GM10248 (cell line): ENCODE results near the gene NUB1.

Experiments
- CTCF ChIA-PET: fragments of 300-600 bp; sonication (Branson Sonifier 250); formaldehyde crosslinking; extraction: SDS; loops from one replicate; lab custom pipeline; 2021; ENCODE audit warnings: antibody characterized with exemption; lab: Yijun Ruan, JAX
- POLR2A ChIA-PET: fragments of 350-650 bp; sonication (Branson Sonifier 250); formaldehyde crosslinking; extraction: SDS; loops from one replicate; lab custom pipeline; 2020; ENCODE audit warnings: antibody characterized with exemption; lab: Yijun Ruan, JAX
- DNase-seq: peaks from one replicate; pipeline ENCODE4 v3.0.0; 2012; ENCODE audit errors: extremely low spot score
- TF ChIP-seq, protein P1 (sequence below): IDR thresholded peaks from 2 replicates; pipeline ENCODE4 v1.5.1; 2012; ENCODE audit warnings: mild to moderate bottlenecking, low read depth; ENCODE audit errors: extremely low read depth, missing control alignments, control extremely low read depth

NUB1 gene

DNA sequence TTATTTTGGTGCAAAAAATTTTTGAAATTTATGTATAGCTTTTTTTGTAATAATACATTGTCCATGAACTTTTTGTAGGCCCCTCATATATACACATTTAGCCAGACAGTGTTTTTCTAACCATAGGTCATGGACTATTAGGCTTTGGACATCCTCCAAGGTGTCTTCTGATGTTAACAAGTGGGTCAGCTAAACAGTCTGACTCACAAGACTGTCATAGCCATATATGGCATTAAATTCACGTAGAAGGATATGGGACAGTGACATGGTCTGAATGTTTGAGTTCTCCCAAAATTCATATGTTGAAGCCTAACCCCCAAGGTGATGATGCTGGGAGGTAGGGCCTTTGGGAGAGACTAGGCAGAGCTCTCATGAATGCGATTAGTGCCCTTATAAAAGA lies 14.0 kb upstream of the NUB1 start:
- TF ChIP-seq, protein P1, sequence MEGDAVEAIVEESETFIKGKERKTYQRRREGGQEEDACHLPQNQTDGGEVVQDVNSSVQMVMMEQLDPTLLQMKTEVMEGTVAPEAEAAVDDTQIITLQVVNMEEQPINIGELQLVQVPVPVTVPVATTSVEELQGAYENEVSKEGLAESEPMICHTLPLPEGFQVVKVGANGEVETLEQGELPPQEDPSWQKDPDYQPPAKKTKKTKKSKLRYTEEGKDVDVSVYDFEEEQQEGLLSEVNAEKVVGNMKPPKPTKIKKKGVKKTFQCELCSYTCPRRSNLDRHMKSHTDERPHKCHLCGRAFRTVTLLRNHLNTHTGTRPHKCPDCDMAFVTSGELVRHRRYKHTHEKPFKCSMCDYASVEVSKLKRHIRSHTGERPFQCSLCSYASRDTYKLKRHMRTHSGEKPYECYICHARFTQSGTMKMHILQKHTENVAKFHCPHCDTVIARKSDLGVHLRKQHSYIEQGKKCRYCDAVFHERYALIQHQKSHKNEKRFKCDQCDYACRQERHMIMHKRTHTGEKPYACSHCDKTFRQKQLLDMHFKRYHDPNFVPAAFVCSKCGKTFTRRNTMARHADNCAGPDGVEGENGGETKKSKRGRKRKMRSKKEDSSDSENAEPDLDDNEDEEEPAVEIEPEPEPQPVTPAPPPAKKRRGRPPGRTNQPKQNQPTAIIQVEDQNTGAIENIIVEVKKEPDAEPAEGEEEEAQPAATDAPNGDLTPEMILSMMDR, result no peak
- POLR2A ChIA-PET, result no interaction called here
- DNase-seq, result no peak
- CTCF ChIA-PET, result interaction anchor here (2.9 to 5.6 kb wide), 2 partner anchors 12 to 24 kb away, joined by 9 to 50 read pairs; no protein-coding TSS in a partner anchor

DNA sequence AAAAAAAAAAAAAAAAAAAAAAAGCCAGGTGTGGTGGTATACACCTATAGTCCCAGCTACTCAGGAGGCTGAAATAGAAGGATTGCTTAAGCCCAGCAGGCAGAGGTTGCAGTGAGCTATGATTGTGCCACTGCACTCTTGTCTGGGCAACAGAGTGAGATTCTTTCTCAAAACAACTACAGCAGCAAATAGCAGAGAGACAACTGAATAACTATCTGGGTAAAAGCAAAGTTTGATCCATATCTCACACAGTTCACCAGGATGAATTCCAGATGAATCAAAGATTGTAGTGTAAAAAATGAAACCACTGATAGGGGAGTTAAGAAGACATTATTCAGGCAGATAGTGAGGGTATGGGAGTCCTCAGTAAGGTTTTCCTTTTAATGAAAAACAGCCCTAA lies 11.4 kb upstream of the NUB1 start:
- TF ChIP-seq, protein P1, result no peak
- DNase-seq, result no peak
- ChIA-PET POLR2A (no interaction called here), CTCF (interaction anchor here (2.3 to 2.4 kb wide), 2 partner anchors 10 to 15 kb away, joined by 10 to 12 read pairs; no protein-coding TSS in a partner anchor)

DNA sequence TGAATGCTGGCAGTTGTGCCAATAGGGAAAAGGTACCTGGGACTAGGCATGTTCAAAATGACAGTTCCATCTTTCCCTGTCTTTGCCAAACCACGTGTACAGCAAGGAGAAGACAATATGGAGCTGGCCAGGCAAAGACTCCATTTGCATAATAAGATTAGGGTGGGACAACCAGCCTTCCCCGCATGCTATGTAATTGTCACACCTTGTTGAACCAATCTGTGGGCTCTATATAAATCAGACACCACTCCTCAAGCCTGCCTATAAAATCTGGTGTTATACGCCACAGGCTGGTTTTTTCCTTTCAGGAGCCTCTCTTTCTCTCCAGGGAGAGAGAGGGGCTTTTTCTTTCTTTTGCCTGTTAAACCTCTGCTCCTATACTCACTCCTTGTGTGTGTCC lies 11.0 kb upstream of the NUB1 start:
- TF ChIP-seq, protein P1, result no peak
- ChIA-PET CTCF (interaction anchor here (2.3 to 2.4 kb wide), 2 partner anchors 10 to 15 kb away, joined by 10 to 12 read pairs; no protein-coding TSS in a partner anchor), POLR2A (no interaction called here)
- DNase-seq, result no peak

DNA sequence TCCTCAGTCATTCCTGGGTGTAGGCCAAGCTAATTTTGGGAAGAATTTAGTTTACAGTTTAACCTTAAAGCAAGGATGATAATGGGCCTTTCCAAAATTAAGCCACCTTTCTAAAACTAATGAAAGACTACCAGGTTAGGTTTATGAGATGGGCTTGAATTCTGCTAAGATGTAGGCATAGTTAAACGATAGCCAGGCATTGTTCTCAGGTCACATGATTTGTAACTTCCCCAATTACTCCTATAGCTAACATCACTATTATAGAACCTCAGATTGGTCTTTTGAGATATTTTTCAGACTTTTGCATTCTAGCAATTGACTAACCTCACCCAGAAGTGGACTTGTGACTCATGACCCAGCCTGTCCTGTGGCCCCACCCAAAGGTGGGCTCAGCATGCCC lies 7.0 kb upstream of the NUB1 start:
- CTCF ChIA-PET, result interaction anchor here (1.3 to 2.8 kb wide), 7 partner anchors 10 to 298 kb away, joined by 3 to 22 read pairs (median 6); no protein-coding TSS in a partner anchor
- TF ChIP-seq, protein P1, result no peak
- no peak for DNase-seq
- POLR2A ChIA-PET, result no interaction called here

DNA sequence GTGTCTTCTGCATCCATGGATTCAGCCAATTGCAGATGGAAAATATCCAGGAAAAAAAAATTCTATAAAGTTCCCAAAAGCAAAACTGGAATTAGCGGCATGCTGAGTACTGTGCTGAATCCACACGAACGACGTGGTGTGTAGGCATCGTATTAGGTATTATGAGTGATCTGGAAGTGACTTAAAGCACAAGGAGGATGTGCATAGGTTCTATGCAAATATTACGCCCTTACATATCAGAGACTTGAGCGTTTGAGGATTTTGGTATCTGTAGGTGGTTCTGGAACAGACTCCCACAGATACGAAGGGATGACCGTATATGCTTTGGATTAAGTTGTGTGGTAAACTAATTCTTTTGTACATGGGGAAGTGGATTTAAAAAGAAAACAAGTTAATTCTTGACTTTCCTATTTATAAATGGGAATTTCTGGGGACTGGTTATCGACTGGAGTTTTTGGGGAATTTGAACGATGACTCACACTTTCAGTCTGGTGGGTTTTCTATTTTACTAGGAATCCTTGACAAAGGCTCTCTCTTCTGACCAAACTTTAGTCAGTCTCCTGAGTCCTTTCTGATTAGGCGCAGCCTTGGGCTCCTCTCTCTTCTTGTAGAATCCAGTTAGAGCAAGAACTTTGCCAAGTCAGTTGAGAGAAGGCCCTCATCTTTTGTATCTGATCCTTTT lies 5.4 kb upstream of the NUB1 start:
- CTCF ChIA-PET, result interaction anchor here (1.3 to 1.7 kb wide), 2 partner anchors 14 to 16 kb away, joined by 3 to 9 read pairs; no protein-coding TSS in a partner anchor

DNA sequence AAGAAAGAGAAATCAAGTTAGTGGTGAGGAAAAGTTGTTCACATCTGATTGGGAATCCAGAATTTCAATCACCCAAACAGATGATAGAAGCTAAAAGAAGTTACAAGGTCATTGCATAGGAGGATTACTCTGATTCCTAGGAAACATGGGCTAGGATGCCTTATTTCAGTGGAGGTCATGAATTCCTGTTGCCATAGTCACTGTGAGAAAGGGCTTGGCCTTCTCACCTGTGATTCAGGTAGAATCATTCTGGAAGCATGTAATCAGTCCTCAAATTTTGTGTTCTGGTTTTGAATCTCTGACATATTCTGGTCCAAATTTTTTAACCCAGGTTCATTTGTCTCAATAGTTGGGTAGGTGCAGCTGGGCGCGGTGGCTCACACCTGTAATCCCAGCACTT lies 4.3 kb upstream of the NUB1 start:
- CTCF ChIA-PET, result interaction anchor here (6.1 kb wide), 1 partner anchor 14 kb away, joined by 38 read pairs; no protein-coding TSS in a partner anchor
- DNase-seq, result no peak
- TF ChIP-seq, protein P1, result no peak
- POLR2A ChIA-PET, result no interaction called here

More for the DNA sequence above, 5.4 kb upstream of the NUB1 start:
- TF ChIP-seq, protein P1, result no peak
- POLR2A ChIA-PET, result no interaction called here
- no peak for DNase-seq
